Measurements from ENCODE around the gene CDCA8.
"Not testable (repeated sequence)": the region's sequence is repeated elsewhere in the genome, so short reads cannot be mapped to it uniquely, and the experiment has no call there.

CDCA8 gene

GRCh38 chr1:37684182-37684581, 8.1 kb upstream of the CDCA8 start:
- not testable (repeated sequence) for H3K27me3 Mint-ChIP-seq, DNase-seq, H3K27ac Mint-ChIP-seq, H3K4me3 Mint-ChIP-seq, H3K9me3 Mint-ChIP-seq
- peaks cover 14% of the 10 kb centered on the region for H3K4me1 Mint-ChIP-seq
- H3K36me3 Mint-ChIP-seq, result peaks cover 25% of the 10 kb centered on the region
- CTCF ChIA-PET, result interaction anchor here (0.7 to 6.3 kb wide), 8 partner anchors 79 to 232 kb away, joined by 3 to 52 read pairs (median 4); no protein-coding TSS in a partner anchor

DNA sequence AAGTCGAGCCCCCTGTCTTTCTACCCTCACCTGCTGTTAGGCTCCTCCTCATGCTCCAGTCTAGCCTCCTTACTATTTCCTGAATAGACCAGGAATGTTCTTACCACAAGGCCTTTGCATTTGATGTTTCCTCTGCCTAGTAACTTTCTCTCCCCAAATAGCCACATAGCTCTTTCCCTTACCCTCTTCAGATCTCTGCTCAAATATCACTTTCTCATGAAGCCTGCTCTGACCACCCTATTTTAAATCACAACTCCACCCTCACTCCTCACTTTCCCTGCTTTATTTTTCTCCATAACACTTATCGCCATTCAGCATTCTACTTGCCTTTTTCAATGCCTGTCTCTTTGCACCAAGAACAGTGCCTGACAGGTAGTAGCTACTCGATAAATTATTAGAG, 6.6 kb upstream of the CDCA8 start:
- Mint-ChIP-seq H3K9me3 (no peaks in the 10 kb centered on the region), H3K27ac (no peak overlapping the region), H3K36me3 (peaks cover 25% of the 10 kb centered on the region), H3K27me3 (no peaks in the 10 kb centered on the region), H3K4me3 (no peak overlapping the region), H3K4me1 (peaks cover 28% of the 10 kb centered on the region)
- CTCF ChIA-PET, result interaction anchor here (1.3 to 6.3 kb wide), 4 partner anchors 102 to 229 kb away, joined by 3 to 46 read pairs (median 4); no protein-coding TSS in a partner anchor
- no peak for DNase-seq

GRCh38 chr1:37687764-37688163, 4.6 kb upstream of the CDCA8 start:
- peak overlapping the region; percentile 8 for H3K4me3 Mint-ChIP-seq
- H3K27ac Mint-ChIP-seq, DNase-seq, H3K27me3 Mint-ChIP-seq, H3K9me3 Mint-ChIP-seq: not testable (repeated sequence)
- H3K4me1 Mint-ChIP-seq, result peaks cover 39% of the 10 kb centered on the region
- H3K36me3 Mint-ChIP-seq, result peaks cover 24% of the 10 kb centered on the region
- CTCF ChIA-PET, result interaction anchor here (1.3 to 2.5 kb wide), 2 partner anchors 9 to 200 kb away, joined by 3 to 6 read pairs; no protein-coding TSS in a partner anchor

GRCh38 chr1:37688926-37689325, 3.4 kb upstream of the CDCA8 start:
- CTCF ChIA-PET, result interaction anchor here (0.7 to 1.5 kb wide), 6 partner anchors 8 to 126 kb away, joined by 3 to 5 read pairs (median 4); partner anchors contain the start of gene GNL2
- peak overlapping the region; percentile 85 for H3K27ac Mint-ChIP-seq

DNA sequence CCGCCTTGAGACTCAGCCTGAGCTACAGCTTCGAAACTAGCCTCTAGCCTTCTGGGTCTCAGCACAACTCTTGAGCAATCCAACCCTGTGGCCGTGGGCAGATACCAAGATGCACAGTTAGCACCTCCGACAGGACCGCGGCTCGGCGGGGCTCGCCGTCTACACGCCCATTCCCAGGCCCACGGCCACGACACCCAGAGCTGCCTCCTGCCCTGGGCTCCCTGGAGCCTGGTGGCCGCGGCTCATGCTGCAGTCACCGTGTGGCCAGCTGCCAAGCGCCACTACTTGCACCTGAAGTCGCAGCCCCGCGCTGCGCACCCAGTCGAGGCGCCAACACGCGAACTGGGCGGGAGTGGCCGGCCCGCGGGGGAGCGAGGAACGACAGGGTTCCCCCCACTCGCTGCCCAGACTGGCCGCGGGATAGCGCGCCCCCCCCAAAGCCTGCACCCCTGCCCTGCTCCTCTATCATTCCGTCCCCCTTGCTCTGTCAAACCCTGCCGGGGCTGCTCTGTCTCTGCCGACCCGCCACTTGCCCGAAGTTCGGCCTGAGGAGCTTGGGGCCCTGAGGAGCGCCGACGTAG, 729 bp upstream of the CDCA8 start:
- H3K27ac Mint-ChIP-seq, result peak overlapping the region; percentile 92
- H3K27me3 Mint-ChIP-seq, result no peaks in the 10 kb centered on the region
- peaks cover 53% of the 10 kb centered on the region for H3K4me1 Mint-ChIP-seq
- peak; percentile 55 for DNase-seq
- no peaks in the 10 kb centered on the region for H3K9me3 Mint-ChIP-seq
- CTCF ChIA-PET, result interaction anchor here (1.6 to 1.9 kb wide), 5 partner anchors 10 to 284 kb away, joined by 3 to 10 read pairs (median 3); partner anchors contain the start of gene MTF1
- H3K4me3 Mint-ChIP-seq, result peak overlapping the region; percentile 94
- peaks cover 24% of the 10 kb centered on the region for H3K36me3 Mint-ChIP-seq

More at GRCh38 chr1:37688926-37689325, 3.4 kb upstream of the CDCA8 start:
- Mint-ChIP-seq H3K9me3 (no peaks in the 10 kb centered on the region), H3K4me3 (peak overlapping the region; percentile 94), H3K27me3 (no peaks in the 10 kb centered on the region), H3K4me1 (peaks cover 40% of the 10 kb centered on the region), H3K36me3 (peaks cover 17% of the 10 kb centered on the region)
- DNase-seq, result no peak

DNA sequence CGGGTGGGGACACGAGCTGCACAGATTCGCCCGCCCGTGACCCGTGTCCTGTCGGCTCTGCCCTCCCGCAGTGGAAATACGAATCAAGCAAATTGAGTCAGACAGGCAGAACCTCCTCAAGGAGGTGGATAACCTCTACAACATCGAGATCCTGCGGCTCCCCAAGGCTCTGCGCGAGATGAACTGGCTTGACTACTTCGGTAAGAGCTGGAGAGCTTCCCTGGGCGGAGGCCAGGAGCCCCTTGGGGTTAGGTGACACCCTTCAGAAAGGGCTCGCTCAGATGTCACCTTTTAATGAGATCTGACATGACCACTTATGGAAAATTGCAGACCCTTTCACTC, 489 bp downstream of the CDCA8 start:
- CTCF ChIA-PET, result interaction anchor here (1.7 to 1.9 kb wide), 2 partner anchors 11 to 283 kb away, joined by 3 to 6 read pairs; no protein-coding TSS in a partner anchor
- Mint-ChIP-seq H3K9me3 (no peaks in the 10 kb centered on the region), H3K27ac (peak overlapping the region; percentile 92), H3K4me3 (peak overlapping the region; percentile 94), H3K27me3 (no peaks in the 10 kb centered on the region), H3K4me1 (peaks cover 58% of the 10 kb centered on the region), H3K36me3 (peaks cover 33% of the 10 kb centered on the region)
- DNase-seq, result no peak

DNA sequence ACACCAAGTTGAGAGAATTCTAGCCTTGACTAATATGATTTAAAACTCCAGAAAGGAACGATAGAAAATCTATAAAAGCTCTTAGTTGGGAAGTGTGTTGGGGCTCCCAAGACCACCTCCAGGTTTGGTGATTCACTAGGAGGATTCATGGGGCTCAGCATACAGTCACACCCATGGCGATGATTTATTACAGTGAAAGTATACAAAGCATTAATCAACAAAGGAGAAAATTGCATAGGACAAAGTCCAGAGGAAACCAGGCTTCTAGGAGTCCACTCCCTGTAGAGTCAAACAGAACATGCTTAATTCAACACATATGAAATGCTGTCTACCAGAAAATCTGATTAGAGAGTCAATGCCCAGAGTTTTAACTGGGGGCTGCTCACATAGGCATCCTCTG, 4.8 kb downstream of the CDCA8 start:
- Mint-ChIP-seq H3K27ac (no peak overlapping the region), H3K27me3 (no peaks in the 10 kb centered on the region), H3K36me3 (peaks cover 60% of the 10 kb centered on the region), H3K4me1 (peaks cover 29% of the 10 kb centered on the region), H3K4me3 (no peak overlapping the region), H3K9me3 (no peaks in the 10 kb centered on the region)
- CTCF ChIA-PET, result no interaction called here
- DNase-seq, result no peak

- DNase-seq, result no peak
- Mint-ChIP-seq H3K4me3 (no peak overlapping the region), H3K9me3 (no peaks in the 10 kb centered on the region), H3K27me3 (no peaks in the 10 kb centered on the region), H3K36me3 (peaks cover 62% of the 10 kb centered on the region), H3K27ac (no peak overlapping the region), H3K4me1 (peaks cover 25% of the 10 kb centered on the region)
- CTCF ChIA-PET, result no interaction called here
Measured at GRCh38 chr1:37697737-37698136, 5.4 kb downstream of the CDCA8 start.

DNA sequence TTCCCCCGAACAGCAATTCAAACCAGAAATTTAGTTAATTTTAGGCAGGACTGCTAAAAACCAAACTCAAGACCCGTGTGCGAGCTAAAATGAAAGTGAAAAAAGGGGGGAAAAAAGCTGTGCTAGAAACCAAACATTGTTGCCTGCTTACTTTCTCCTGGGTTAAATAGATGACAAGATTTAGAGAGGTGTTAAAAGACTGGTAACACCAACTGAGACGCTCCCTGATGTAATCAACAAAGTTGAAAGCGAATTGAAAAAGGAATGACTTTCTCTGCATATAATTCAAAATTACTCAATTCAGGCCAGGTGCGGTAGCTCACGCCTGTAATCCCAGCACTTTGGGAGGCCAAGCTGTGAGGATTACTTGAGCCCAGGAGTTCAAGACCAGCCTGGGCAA, 6.8 kb downstream of the CDCA8 start:
- no peak for DNase-seq
- Mint-ChIP-seq H3K9me3 (no peaks in the 10 kb centered on the region), H3K27ac (peak overlapping the region; percentile 42), H3K36me3 (peaks cover 69% of the 10 kb centered on the region), H3K27me3 (no peaks in the 10 kb centered on the region), H3K4me1 (peaks cover 23% of the 10 kb centered on the region), H3K4me3 (no peak overlapping the region)
- CTCF ChIA-PET, result no interaction called here

- Mint-ChIP-seq H3K27ac (peak overlapping the region; percentile 64), H3K4me3 (no peak overlapping the region), H3K36me3 (peaks cover 66% of the 10 kb centered on the region), H3K9me3 (no peaks in the 10 kb centered on the region), H3K4me1 (peaks cover 11% of the 10 kb centered on the region), H3K27me3 (no peaks in the 10 kb centered on the region)
- no peak for DNase-seq
- CTCF ChIA-PET, result interaction anchor here (0.6 to 1.2 kb wide), 2 partner anchors 98 to 319 kb away, joined by 3 read pairs; no protein-coding TSS in a partner anchor
Measured at GRCh38 chr1:37701051-37701450, 8.7 kb downstream of the CDCA8 start.

GRCh38 chr1:37703061-37703460, 10.7 kb downstream of the CDCA8 start:
- Mint-ChIP-seq H3K27ac (no peak overlapping the region), H3K4me1 (peaks cover 5% of the 10 kb centered on the region), H3K9me3 (no peaks in the 10 kb centered on the region), H3K27me3 (no peaks in the 10 kb centered on the region), H3K4me3 (no peak overlapping the region), H3K36me3 (peaks cover 70% of the 10 kb centered on the region)
- CTCF ChIA-PET, result no interaction called here
- no peak for DNase-seq

- H3K4me1 Mint-ChIP-seq, result no peaks in the 10 kb centered on the region
- H3K36me3 Mint-ChIP-seq, result peaks cover 75% of the 10 kb centered on the region
- H3K27me3 Mint-ChIP-seq, result no peaks in the 10 kb centered on the region
- DNase-seq, result no peak
- H3K27ac Mint-ChIP-seq, result no peak overlapping the region
- CTCF ChIA-PET, result no interaction called here
- H3K4me3 Mint-ChIP-seq, result no peak overlapping the region
- no peaks in the 10 kb centered on the region for H3K9me3 Mint-ChIP-seq
Measured at GRCh38 chr1:37704966-37705365, 12.7 kb downstream of the CDCA8 start.

DNA sequence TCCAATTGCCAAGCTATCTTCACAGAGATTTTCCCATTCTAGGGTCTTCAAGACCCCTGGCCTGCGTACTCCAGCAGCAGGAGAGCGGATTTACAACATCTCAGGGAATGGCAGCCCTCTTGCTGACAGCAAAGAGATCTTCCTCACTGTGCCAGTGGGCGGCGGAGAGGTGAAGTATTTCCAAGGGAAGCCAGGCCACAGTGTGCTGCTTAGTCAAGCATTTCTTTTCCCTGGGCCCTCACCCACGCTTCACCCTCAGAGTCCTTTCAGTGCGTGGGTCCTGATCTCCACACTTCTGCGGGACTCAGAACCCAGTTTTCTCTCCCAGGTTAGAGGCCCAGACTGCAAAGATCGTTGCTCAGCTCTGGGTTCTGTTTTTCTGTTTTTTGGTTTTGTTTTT, 13.1 kb downstream of the CDCA8 start:
- H3K27ac Mint-ChIP-seq, result no peak overlapping the region
- CTCF ChIA-PET, result no interaction called here
- H3K4me3 Mint-ChIP-seq, result no peak overlapping the region
- no peak for DNase-seq
- no peaks in the 10 kb centered on the region for H3K9me3 Mint-ChIP-seq
- H3K27me3 Mint-ChIP-seq, result no peaks in the 10 kb centered on the region
- H3K4me1 Mint-ChIP-seq, result no peaks in the 10 kb centered on the region
- H3K36me3 Mint-ChIP-seq, result peaks cover 71% of the 10 kb centered on the region

DNA sequence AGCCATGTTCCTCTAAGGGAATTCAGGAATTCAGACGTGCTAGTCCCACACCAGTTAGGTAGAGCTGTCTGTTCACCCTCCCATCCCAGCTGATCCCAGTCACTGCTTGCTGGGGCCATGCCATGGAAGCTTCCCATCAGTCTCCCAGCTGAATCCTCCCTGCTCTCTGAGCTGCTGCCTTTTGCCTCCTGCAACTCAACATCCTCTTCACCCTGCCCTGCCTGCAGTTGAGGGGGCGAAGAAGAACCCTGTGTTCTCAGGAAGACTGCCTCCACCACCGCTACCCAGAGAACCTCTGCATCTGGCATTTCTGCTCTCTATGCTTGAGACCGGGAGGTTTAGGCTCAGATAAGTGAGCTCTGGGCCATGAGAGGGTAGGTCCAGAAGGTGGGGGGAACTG, 16.2 kb downstream of the CDCA8 start:
- no peaks in the 10 kb centered on the region for H3K4me1 Mint-ChIP-seq

GRCh38 chr1:37714226-37714625, 21.9 kb downstream of the CDCA8 start:
- no peaks in the 10 kb centered on the region for H3K27me3 Mint-ChIP-seq
- H3K4me3 Mint-ChIP-seq, result no peak overlapping the region
- peaks cover 6% of the 10 kb centered on the region for H3K36me3 Mint-ChIP-seq
- no peaks in the 10 kb centered on the region for H3K4me1 Mint-ChIP-seq
- peak overlapping the region; percentile 47 for H3K27ac Mint-ChIP-seq
- no peaks in the 10 kb centered on the region for H3K9me3 Mint-ChIP-seq
- CTCF ChIA-PET, result no interaction called here
- DNase-seq, result no peak

More for the DNA sequence above, 16.2 kb downstream of the CDCA8 start:
- H3K27me3 Mint-ChIP-seq, result no peaks in the 10 kb centered on the region
- H3K27ac Mint-ChIP-seq, result no peak overlapping the region
- no peaks in the 10 kb centered on the region for H3K9me3 Mint-ChIP-seq
- CTCF ChIA-PET, result no interaction called here
- DNase-seq, result no peak
- no peak overlapping the region for H3K4me3 Mint-ChIP-seq
- peaks cover 46% of the 10 kb centered on the region for H3K36me3 Mint-ChIP-seq
